Measurements from ENCODE around the gene TF.
A peak's percentile ranks its signal among the peaks of the same experiment; 100 is the strongest.
"Not testable (repeated sequence)": the region's sequence is repeated elsewhere in the genome, so short reads cannot be mapped to it uniquely, and the experiment has no call there.

Gene TF

DNA sequence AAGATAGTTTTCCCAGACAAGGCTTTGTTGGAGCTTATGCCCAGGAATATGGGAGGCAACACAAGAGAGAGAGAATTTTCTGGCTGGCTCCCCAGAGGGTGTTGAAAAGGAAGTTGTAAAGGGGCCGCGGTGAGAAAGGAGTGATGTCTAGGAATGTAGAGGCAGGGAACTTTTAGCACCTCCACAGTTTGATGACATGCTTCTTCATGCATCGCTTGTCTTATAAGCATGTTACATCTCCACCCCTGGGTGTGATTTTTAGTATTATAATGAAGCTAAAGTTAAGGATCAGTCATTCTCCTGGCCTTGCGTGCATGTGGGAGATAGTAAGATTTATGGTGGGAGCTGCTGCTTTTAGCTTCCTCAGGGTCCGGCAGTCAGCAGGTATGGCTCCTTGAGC, 32.8 kb upstream of the TF start:
- Histone ChIP-seq H3K4me1 (ENCODE audit: control insufficient read depth in 1 of 2, insufficient read depth in 2 of 2, low read length in 2 of 2) (no peaks in the 10 kb centered on the region), H3K4me3 (ENCODE audit: low read depth in 1 of 2, low read length in 2 of 2) (no peak overlapping the region), H3K27ac (ENCODE audit: low read length) (no peak overlapping the region), H3K36me3 (ENCODE audit: control insufficient read depth in 1 of 2, insufficient read depth in 2 of 2, low read length in 2 of 2) (no peaks in the 10 kb centered on the region), H3K9me3 (ENCODE audit: control insufficient read depth in 1 of 2, low read length in 2 of 2) (peaks cover 0 to under 1% of the 10 kb centered on the region in 2 donors), H3K27me3 (ENCODE audit: low read depth, low read length) (no peaks in the 10 kb centered on the region)

DNA sequence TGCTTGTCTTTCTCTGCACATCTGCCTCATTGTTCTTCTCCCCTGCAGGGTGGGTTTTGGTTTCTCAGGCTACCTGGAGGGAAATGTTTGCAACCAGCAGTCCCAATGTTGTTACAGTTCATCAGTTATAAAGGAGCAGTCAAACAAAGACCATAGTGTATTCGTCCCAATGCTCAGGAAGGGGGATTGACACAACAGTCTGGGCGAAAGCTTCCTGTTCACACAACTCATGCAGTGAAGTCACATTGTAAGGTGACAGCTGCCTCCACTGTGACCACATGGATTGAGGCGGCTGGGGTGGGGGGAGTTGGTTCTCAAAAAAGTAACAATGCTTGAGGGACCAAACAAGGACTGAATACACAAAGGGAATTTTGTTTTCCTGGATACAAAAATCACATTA, 28.8 kb upstream of the TF start:
- no peak overlapping the region for H3K4me3 ChIP-seq (ENCODE audit: low read depth in 1 of 2, low read length in 2 of 2)
- H3K9me3 ChIP-seq (ENCODE audit: control insufficient read depth in 1 of 2, low read length in 2 of 2) = peaks cover 0 to 25% of the 10 kb centered on the region in 2 donors
- H3K27me3 ChIP-seq (ENCODE audit: low read depth, low read length) = no peaks in the 10 kb centered on the region
- H3K27ac ChIP-seq (ENCODE audit: low read length) = no peak overlapping the region
- H3K36me3 ChIP-seq (ENCODE audit: control insufficient read depth in 1 of 2, insufficient read depth in 2 of 2, low read length in 2 of 2) = peaks cover 0 to 7% of the 10 kb centered on the region in 2 donors
- no peaks in the 10 kb centered on the region for H3K4me1 ChIP-seq (ENCODE audit: control insufficient read depth in 1 of 2, insufficient read depth in 2 of 2, low read length in 2 of 2)

DNA sequence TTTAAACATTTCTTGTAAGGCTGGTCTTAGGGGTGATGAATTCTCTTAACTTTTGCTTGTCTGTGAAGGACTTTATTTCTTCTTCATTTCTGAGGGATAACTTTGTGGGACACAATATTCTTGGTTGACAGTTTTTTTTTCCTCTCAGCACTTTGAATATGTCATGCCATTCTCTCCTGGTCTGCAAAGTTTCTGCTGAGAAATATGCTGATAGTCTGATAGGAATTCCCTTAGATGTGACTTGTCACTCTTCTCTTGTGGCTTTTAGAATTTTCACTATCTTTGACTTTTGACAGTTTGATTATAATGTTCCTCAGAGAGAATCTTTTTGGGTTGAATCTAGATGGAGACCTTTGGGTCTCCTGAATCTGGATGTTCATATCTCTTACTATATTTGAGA, 23.3 kb upstream of the TF start:
- Histone ChIP-seq H3K27me3 (ENCODE audit: low read depth, low read length) (no peaks in the 10 kb centered on the region), H3K4me3 (ENCODE audit: low read depth in 1 of 2, low read length in 2 of 2) (no peak overlapping the region), H3K27ac (ENCODE audit: low read length) (no peak overlapping the region), H3K9me3 (ENCODE audit: control insufficient read depth in 1 of 2, low read length in 2 of 2) (peaks cover 0 to 33% of the 10 kb centered on the region in 2 donors), H3K4me1 (ENCODE audit: control insufficient read depth in 1 of 2, insufficient read depth in 2 of 2, low read length in 2 of 2) (no peaks in the 10 kb centered on the region), H3K36me3 (ENCODE audit: control insufficient read depth in 1 of 2, insufficient read depth in 2 of 2, low read length in 2 of 2) (peaks cover 0 to 8% of the 10 kb centered on the region in 2 donors)

DNA sequence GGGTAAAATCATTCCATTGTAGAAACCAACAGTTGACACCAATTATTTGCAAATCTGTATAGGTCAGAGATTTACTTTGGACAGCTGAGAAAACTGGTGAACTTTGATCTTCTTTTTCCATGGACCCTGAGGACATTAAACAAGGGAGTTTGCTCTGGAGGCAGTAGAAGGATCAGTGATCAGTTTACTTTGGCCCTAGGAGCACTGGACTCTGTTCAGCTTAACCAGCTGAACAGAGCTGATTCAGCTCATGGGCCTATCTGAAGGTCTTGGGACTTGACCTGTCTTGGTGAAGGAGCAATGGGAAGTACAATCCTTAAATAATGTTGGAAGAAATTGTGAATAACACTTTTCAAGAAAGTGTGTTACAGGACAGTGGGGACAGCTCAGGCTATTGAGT, 15.2 kb upstream of the TF start:
- Histone ChIP-seq H3K9me3 (ENCODE audit: control insufficient read depth in 1 of 2, low read length in 2 of 2) (no peaks in the 10 kb centered on the region), H3K4me3 (ENCODE audit: low read depth in 1 of 2, low read length in 2 of 2) (no peak overlapping the region), H3K27ac (ENCODE audit: low read length) (no peak overlapping the region), H3K4me1 (ENCODE audit: control insufficient read depth in 1 of 2, insufficient read depth in 2 of 2, low read length in 2 of 2) (no peaks in the 10 kb centered on the region), H3K27me3 (ENCODE audit: low read depth, low read length) (no peaks in the 10 kb centered on the region), H3K36me3 (ENCODE audit: control insufficient read depth in 1 of 2, insufficient read depth in 2 of 2, low read length in 2 of 2) (peaks cover 0 to 4% of the 10 kb centered on the region in 2 donors)

DNA sequence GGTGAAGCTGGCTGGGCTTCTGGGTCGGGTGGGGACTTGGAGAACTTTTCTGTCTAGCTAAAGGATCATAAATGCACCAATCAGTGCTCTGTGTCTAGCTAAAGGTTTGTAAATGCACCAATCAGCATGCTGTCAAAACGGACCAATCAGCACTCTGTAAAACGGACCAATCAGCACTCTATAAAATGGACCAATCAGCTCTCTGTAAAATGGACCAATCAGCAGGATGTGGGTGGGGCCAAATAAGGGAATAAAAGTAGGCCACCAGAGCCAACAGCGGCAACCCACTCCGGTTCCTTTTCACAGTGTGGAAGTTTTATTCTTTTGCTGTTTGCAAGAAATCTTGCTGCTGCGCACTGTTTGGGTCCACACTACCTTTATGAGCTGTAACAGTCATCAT, 14.0 kb upstream of the TF start:
- H3K9me3 ChIP-seq (ENCODE audit: control insufficient read depth in 1 of 2, low read length in 2 of 2); H3K36me3 ChIP-seq (ENCODE audit: control insufficient read depth in 1 of 2, insufficient read depth in 2 of 2, low read length in 2 of 2); H3K4me1 ChIP-seq (ENCODE audit: control insufficient read depth in 1 of 2, insufficient read depth in 2 of 2, low read length in 2 of 2); H3K27me3 ChIP-seq (ENCODE audit: low read depth, low read length); H3K4me3 ChIP-seq (ENCODE audit: low read depth in 1 of 2, low read length in 2 of 2); H3K27ac ChIP-seq (ENCODE audit: low read length): not testable (repeated sequence)

DNA sequence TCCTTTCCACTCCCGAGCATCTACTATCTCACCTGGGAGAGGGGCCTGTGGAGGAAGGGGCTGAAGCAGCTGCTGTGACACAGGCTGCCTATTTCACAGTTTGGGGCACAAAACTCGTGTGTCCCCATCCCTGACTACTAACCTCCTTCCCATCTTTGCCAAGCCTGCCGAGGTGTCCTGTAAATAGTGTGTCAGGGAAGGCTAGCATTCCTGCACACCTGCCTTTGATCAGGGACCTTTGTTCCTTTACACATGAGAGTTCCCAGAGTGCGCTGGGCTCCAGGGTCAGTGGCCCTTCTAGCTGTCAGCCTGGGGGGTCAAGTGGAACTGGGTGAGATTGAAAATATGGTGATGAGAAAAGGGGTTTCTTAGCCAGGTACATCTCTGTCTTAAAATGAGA, 13.0 kb upstream of the TF start:
- no peaks in the 10 kb centered on the region for H3K4me1 ChIP-seq (ENCODE audit: control insufficient read depth in 1 of 2, insufficient read depth in 2 of 2, low read length in 2 of 2)
- H3K27ac ChIP-seq (ENCODE audit: low read length) = no peak overlapping the region
- peaks cover 0 to 4% of the 10 kb centered on the region in 2 donors for H3K36me3 ChIP-seq (ENCODE audit: control insufficient read depth in 1 of 2, insufficient read depth in 2 of 2, low read length in 2 of 2)
- H3K27me3 ChIP-seq (ENCODE audit: low read depth, low read length) = no peaks in the 10 kb centered on the region
- H3K4me3 ChIP-seq (ENCODE audit: low read depth in 1 of 2, low read length in 2 of 2) = no peak overlapping the region
- no peaks in the 10 kb centered on the region for H3K9me3 ChIP-seq (ENCODE audit: control insufficient read depth in 1 of 2, low read length in 2 of 2)

DNA sequence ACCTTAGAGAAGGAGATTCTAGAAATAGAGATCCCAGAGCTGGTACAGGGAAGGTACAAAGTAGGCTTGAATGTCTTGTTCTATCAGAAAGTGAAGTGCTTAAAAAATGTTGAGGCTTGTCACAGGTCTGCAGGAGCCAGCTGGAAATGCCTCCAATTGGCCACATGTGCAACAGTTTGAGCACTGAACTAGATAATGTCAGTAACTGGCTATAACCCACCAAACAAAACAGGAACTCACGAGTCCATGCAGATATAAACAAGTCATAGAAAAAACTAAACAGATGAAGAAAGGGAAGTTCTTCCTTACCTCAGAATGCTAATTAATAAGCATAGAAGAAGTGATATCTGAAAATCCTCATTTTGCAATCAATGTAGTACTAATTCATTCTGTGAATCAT, 11.9 kb upstream of the TF start:
- Histone ChIP-seq H3K36me3 (ENCODE audit: control insufficient read depth in 1 of 2, insufficient read depth in 2 of 2, low read length in 2 of 2) (peaks cover 0 to 4% of the 10 kb centered on the region in 2 donors), H3K4me3 (ENCODE audit: low read depth in 1 of 2, low read length in 2 of 2) (no peak overlapping the region), H3K27me3 (ENCODE audit: low read depth, low read length) (no peaks in the 10 kb centered on the region), H3K4me1 (ENCODE audit: control insufficient read depth in 1 of 2, insufficient read depth in 2 of 2, low read length in 2 of 2) (no peaks in the 10 kb centered on the region), H3K9me3 (ENCODE audit: control insufficient read depth in 1 of 2, low read length in 2 of 2) (no peaks in the 10 kb centered on the region), H3K27ac (ENCODE audit: low read length) (no peak overlapping the region)

DNA sequence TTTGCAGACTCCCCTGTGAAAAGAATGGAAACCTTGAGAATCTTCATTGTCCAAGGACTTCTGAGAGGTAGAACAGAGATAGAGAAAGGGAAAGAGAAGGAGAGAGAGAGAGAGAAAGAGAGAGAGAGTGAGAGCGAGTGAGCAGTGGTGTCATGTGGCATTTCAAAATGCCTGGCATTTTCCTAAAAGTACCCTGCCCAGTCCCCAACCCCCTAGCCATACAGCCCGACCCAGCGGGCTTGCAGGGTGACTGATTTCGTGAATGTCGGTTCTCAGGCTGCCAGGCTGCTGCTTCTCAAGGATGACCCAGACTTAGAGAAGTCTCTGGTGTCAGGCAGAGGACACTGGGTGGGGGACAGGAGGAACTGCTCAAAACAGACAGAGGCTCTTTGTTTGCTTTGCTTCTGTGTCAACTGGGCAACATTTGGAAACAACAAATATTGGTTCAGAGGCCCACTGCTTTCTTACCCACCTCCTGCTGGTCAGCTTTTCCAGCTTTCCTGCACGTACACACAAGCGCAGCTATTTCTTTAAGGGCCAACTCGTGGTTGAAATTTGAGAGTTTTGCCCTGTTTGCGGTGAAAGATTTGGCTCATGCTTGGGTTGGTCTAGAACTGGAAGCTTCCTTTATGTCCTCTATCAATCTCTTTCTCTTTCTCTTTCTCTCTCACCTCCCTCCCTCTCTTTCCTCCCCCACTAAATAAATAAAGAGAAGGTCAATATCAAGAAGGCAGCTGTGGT, 3.7 kb upstream of the TF start:
- no peaks in the 10 kb centered on the region for H3K9me3 ChIP-seq (ENCODE audit: control insufficient read depth in 1 of 2, low read length in 2 of 2)
- H3K27ac ChIP-seq (ENCODE audit: low read length) = no peak overlapping the region
- H3K27me3 ChIP-seq (ENCODE audit: low read depth, low read length) = peaks cover 7% of the 10 kb centered on the region
- no peak overlapping the region for H3K4me3 ChIP-seq (ENCODE audit: low read depth in 1 of 2, low read length in 2 of 2)
- H3K4me1 ChIP-seq (ENCODE audit: control insufficient read depth in 1 of 2, insufficient read depth in 2 of 2, low read length in 2 of 2) = no peaks in the 10 kb centered on the region
- H3K36me3 ChIP-seq (ENCODE audit: control insufficient read depth in 1 of 2, insufficient read depth in 2 of 2, low read length in 2 of 2) = no peaks in the 10 kb centered on the region

DNA sequence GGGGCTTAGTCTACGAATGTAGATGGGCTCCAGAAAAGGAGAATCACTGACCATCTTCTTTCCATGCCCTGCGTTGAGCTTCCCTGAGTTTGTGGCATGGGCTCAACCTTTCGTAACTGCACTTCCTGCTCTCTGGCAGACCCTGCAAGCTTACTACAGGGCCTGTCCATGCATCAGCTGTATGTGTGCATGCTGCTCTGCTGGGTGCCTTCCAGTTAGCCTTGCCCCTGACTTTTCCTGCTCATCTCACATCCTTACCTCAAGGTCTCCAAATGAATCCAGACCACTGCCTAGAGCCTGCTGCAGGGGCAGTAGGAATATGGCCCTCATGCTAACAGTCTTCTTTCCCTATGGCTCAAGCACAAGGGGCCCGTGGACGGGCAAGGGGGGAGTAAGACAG, 2.0 kb upstream of the TF start:
- Histone ChIP-seq H3K27me3 (ENCODE audit: low read depth, low read length) (peaks cover 7% of the 10 kb centered on the region), H3K36me3 (ENCODE audit: control insufficient read depth in 1 of 2, insufficient read depth in 2 of 2, low read length in 2 of 2) (no peaks in the 10 kb centered on the region), H3K9me3 (ENCODE audit: control insufficient read depth in 1 of 2, low read length in 2 of 2) (no peaks in the 10 kb centered on the region), H3K4me1 (ENCODE audit: control insufficient read depth in 1 of 2, insufficient read depth in 2 of 2, low read length in 2 of 2) (no peaks in the 10 kb centered on the region), H3K27ac (ENCODE audit: low read length) (no peak overlapping the region), H3K4me3 (ENCODE audit: low read depth in 1 of 2, low read length in 2 of 2) (no peak overlapping the region)

DNA sequence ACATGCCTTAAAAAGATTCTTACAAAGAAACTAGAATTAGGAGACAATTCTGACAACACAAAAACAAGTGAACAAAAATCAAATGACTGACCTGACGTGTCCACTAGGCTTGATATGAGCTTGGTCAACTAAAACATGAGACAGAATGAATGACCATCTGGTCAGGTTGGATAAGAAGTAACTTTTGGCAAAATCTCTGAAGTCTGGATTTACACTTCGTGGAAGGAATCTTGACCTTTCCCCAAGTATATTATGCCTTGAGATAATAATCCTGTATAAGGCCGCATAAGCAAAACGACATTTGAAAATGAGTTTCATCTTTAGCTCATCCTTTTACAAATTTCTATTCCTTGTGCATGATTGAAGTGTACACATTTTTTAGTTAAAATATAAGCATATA, 1.1 kb upstream of the TF start:
- no peak overlapping the region for H3K27ac ChIP-seq (ENCODE audit: low read length)
- H3K9me3 ChIP-seq (ENCODE audit: control insufficient read depth in 1 of 2, low read length in 2 of 2) = no peaks in the 10 kb centered on the region
- no peaks in the 10 kb centered on the region for H3K36me3 ChIP-seq (ENCODE audit: control insufficient read depth in 1 of 2, insufficient read depth in 2 of 2, low read length in 2 of 2)
- H3K27me3 ChIP-seq (ENCODE audit: low read depth, low read length) = peaks cover 7% of the 10 kb centered on the region
- H3K4me1 ChIP-seq (ENCODE audit: control insufficient read depth in 1 of 2, insufficient read depth in 2 of 2, low read length in 2 of 2) = peaks cover 0 to 3% of the 10 kb centered on the region in 2 donors
- no peak overlapping the region for H3K4me3 ChIP-seq (ENCODE audit: low read depth in 1 of 2, low read length in 2 of 2)

DNA sequence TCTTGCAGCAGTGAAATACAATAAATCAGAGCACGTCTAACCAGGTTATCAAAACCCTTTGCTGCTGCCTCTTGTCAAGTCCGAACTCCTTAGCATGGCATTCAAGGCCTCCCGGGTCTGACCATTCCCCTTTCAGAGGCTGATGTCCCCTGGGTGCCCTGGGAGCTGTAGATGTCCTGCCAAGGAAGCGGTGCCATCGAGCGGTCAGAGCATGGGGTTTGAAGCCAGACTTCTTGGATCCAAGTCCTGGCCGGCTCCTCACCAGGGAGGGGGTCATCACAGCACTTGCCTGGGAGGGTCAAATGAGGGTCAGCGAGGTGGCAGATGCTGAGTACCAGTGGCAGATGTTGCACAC, 496 bp downstream of the TF start:
- Histone ChIP-seq H3K4me1 (ENCODE audit: control insufficient read depth in 1 of 2, insufficient read depth in 2 of 2, low read length in 2 of 2) (peaks cover 0 to 6% of the 10 kb centered on the region in 2 donors), H3K27me3 (ENCODE audit: low read depth, low read length) (peaks cover 7% of the 10 kb centered on the region), H3K4me3 (ENCODE audit: low read depth in 1 of 2, low read length in 2 of 2) (peak overlapping the region in 1 of 2 donors; percentile 46), H3K27ac (ENCODE audit: low read length) (no peak overlapping the region), H3K36me3 (ENCODE audit: control insufficient read depth in 1 of 2, insufficient read depth in 2 of 2, low read length in 2 of 2) (no peaks in the 10 kb centered on the region), H3K9me3 (ENCODE audit: control insufficient read depth in 1 of 2, low read length in 2 of 2) (no peaks in the 10 kb centered on the region)

DNA sequence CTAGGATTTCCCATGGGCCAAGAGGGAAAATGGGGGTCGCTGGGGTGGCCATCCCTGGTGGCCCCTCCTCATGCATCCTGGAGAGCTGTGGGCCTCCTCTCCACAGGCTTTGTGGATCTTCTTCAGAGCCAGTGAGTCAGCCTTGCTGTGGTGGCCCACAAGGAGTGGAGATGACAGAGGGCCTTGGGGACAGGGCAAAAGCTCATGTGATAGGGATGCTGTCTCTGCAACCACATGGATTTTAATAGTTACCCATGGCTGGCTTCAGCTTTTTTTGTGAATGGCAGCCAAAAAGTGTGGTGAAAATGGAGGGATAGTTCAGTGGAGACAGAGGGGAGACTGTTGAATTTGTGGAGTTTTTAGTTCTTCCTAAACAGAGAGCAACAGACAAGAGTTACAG, 1.2 kb downstream of the TF start:
- H3K9me3 ChIP-seq (ENCODE audit: control insufficient read depth in 1 of 2, low read length in 2 of 2) = no peaks in the 10 kb centered on the region
- H3K4me3 ChIP-seq (ENCODE audit: low read depth in 1 of 2, low read length in 2 of 2) = no peak overlapping the region
- peaks cover 0 to 6% of the 10 kb centered on the region in 2 donors for H3K4me1 ChIP-seq (ENCODE audit: control insufficient read depth in 1 of 2, insufficient read depth in 2 of 2, low read length in 2 of 2)
- no peaks in the 10 kb centered on the region for H3K36me3 ChIP-seq (ENCODE audit: control insufficient read depth in 1 of 2, insufficient read depth in 2 of 2, low read length in 2 of 2)
- H3K27ac ChIP-seq (ENCODE audit: low read length) = no peak overlapping the region
- peaks cover 7% of the 10 kb centered on the region for H3K27me3 ChIP-seq (ENCODE audit: low read depth, low read length)

Measured in muscle layer of duodenum (tissue), 2 donors.